PC-3 (cell line): ENCODE measurements around the gene ILF3. TPM values are rescaled to one million over a fixed set of nuclear protein-coding genes. Genes with fewer than 3 reads are reported as not detected.

Experiments used
- ATAC-seq: fragments of 200-7000 bp; cut with Tn5 transposase; 2 replicates; pipeline ENCODE4 v1.9.1; 2020; ENCODE audit warnings: mild to moderate bottlenecking, moderate library complexity
- BruUV-seq: library from RNA; stranded (reverse); fragments of 400-500 nt; replicated peaks from 2 replicates; lab custom pipeline; 2021; lab: Mats Ljungman, UMichigan
- CTCF ChIA-PET: fragments of 300-600 bp; sonication (Branson Sonifier 250); formaldehyde crosslinking; loops from one replicate; lab custom pipeline; 2022; ENCODE audit warnings: antibody characterized with exemption; lab: Charles Lee
- POLR2A ChIA-PET: fragments of 300-600 bp; sonication (Branson Sonifier 250); formaldehyde crosslinking; loops from one replicate; lab custom pipeline; 2022; ENCODE audit warnings: antibody characterized with exemption; ENCODE audit not compliant: unreplicated experiment; lab: Charles Lee
- DNase-seq: peaks from one replicate; pipeline ENCODE4 v3.0.0-alpha.2; 2015
- H2AFZ ChIP-seq: fragments of 300-600 bp; sonication (generic); 2 replicates; pipeline ENCODE4 v1.6.0; 2016; ENCODE audit warnings: antibody characterized with exemption, low read length
- H3F3A ChIP-seq: fragments of 300-600 bp; sonication (generic); one replicate; pipeline ENCODE4 v1.6.0; 2017; ENCODE audit warnings: antibody characterized with exemption, low read length, control low read depth, mild to moderate bottlenecking; ENCODE audit not compliant: unreplicated experiment
- H3K27ac ChIP-seq: fragments of 300-600 bp; sonication (generic); 2 replicates; pipeline ENCODE4 v1.5.1; 2016; ENCODE audit warnings: mild to moderate bottlenecking, low read length
- H3K27me3 ChIP-seq: fragments of 300-600 bp; sonication (generic); 2 replicates; pipeline ENCODE4 v1.6.1; 2016; ENCODE audit warnings: low read length, mixed read lengths
- H3K36me3 ChIP-seq: fragments of 300-600 bp; sonication (generic); 2 replicates; pipeline ENCODE4 v1.6.1; 2016; ENCODE audit warnings: low read depth, mixed run types, low read length, mixed read lengths
- H3K4me1 ChIP-seq: fragments of 300-600 bp; sonication (generic); 2 replicates; pipeline ENCODE4 v1.5.1; 2016; ENCODE audit warnings: low read length; ENCODE audit not compliant: insufficient read depth
- H3K4me2 ChIP-seq: fragments of 300-600 bp; sonication (generic); 2 replicates; pipeline ENCODE4 v1.6.0; 2016; ENCODE audit warnings: low read length
- H3K4me3 ChIP-seq: fragments of 300-600 bp; sonication (generic); 2 replicates; pipeline ENCODE4 v1.5.1; 2016; ENCODE audit warnings: mild to moderate bottlenecking, low read length, mixed read lengths
- H3K79me2 ChIP-seq: fragments of 300-600 bp; sonication (generic); 2 replicates; pipeline ENCODE4 v1.6.1; 2017; ENCODE audit warnings: low read length, mixed read lengths
- H3K9ac ChIP-seq: fragments of 300-600 bp; sonication (generic); 2 replicates; pipeline ENCODE4 v1.6.0; 2016; ENCODE audit warnings: mild to moderate bottlenecking, low read length
- H3K9me2 ChIP-seq: fragments of 300-600 bp; sonication (generic); replicated peaks from 2 replicates; pipeline ENCODE4 v1.6.1; 2016; ENCODE audit warnings: mixed run types, low read length, mixed read lengths
- H3K9me3 ChIP-seq: fragments of 300-600 bp; sonication (generic); 2 replicates; pipeline ENCODE4 v1.6.1; 2016; ENCODE audit warnings: low read length, mixed read lengths
- H4K20me1 ChIP-seq: fragments of 300-600 bp; sonication (generic); 2 replicates; pipeline ENCODE4 v1.6.1; 2016; ENCODE audit warnings: low read length, mixed read lengths
- CTCF ChIP-seq: fragments of 300-600 bp; sonication (generic); conservative IDR thresholded peaks from 2 replicates; pipeline ENCODE4 v1.5.1; 2017; ENCODE audit warnings: antibody characterized with exemption, low read depth, mild to moderate bottlenecking, low read length
- EZH2 ChIP-seq: fragments of 300-600 bp; sonication (generic); IDR thresholded peaks from one replicate; pipeline ENCODE4 v1.6.1; 2017; ENCODE audit warnings: antibody characterized with exemption, mild to moderate bottlenecking, low read length; ENCODE audit not compliant: unreplicated experiment
- EZH2phosphoT487 ChIP-seq: fragments of 300-600 bp; sonication (generic); IDR thresholded peaks from 2 replicates; pipeline ENCODE4 v1.6.1; 2018; ENCODE audit warnings: mild to moderate bottlenecking, antibody characterized with exemption, low read length, borderline replicate concordance
- intact Hi-C: fragments of 100-400 bp; cut with micrococcal nuclease; formaldehyde crosslinking; loops from 2 replicates; pipeline ENCODE4 v1.9.0; 2023
- total RNA-seq: library from RNA; depleted of rRNA; stranded (reverse); fragments of >200 nt; gene quantifications from 2 replicates; pipeline ENCODE4 v1.2.3, GENCODE V29; 2014

Gene ILF3
- total RNA-seq, 1 experiment from 2014 or later = 322 TPM

DNA sequence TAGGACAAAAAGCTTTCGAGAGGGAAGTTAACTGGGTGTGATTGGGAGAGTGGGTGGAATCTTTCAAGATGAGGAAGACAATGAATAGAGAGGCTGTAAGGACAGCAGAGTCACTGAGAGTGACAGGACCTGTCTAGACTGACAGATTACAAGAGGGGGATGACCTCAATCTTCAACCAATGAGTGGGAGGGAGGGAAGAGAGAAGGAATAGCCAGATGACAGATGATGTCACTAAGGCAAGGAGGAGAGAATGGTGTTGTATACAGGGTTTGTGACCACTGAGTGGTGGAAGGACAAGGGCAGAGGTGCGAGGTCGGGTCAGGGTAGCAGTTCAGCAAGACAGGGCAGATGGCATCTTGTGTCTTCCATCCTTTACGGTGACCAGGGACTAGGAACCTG lies 5.8 kb upstream of the ILF3 start:
- no peak overlapping the region for H3K27ac ChIP-seq
- TF ChIP-seq CTCF (no peak), EZH2 (no peak), EZH2phosphoT487 (no peak)
- no peaks in the 10 kb centered on the region for H3K36me3 ChIP-seq
- H3K79me2 ChIP-seq = peaks cover 14% of the 10 kb centered on the region
- H3F3A ChIP-seq = no peaks in the 10 kb centered on the region
- intact Hi-C loops = loop anchor here (10.0 kb wide), 1 partner anchor 174 kb away; no protein-coding TSS in a partner anchor
- no peaks in the 10 kb centered on the region for H3K27me3 ChIP-seq
- no peak overlapping the region for H3K9ac ChIP-seq
- CTCF ChIA-PET = interaction anchor here (2.2 kb wide), 1 partner anchor 67 kb away, joined by 10 read pairs; no protein-coding TSS in a partner anchor
- no TSS peak for BruUV-seq
- no peaks in the 10 kb centered on the region for H4K20me1 ChIP-seq
- H3K4me2 ChIP-seq = no peak overlapping the region
- no peak overlapping the region for H2AFZ ChIP-seq
- H3K9me2 ChIP-seq = no peaks in the 10 kb centered on the region
- no peaks in the 10 kb centered on the region for H3K9me3 ChIP-seq
- POLR2A ChIA-PET = no interaction called here
- no peak overlapping the region for H3K4me3 ChIP-seq
- ATAC-seq (no peak), DNase-seq (no peak)
- peaks cover 3% of the 10 kb centered on the region; the same call in 1 of the 2 replicates for H3K4me1 ChIP-seq

- CTCF ChIA-PET = no interaction called here
- POLR2A ChIA-PET = no interaction called here
Measured at GRCh38 chr19:10651851-10652250, 2.3 kb upstream of the ILF3 start.

More at GRCh38 chr19:10651851-10652250, 2.3 kb upstream of the ILF3 start:
- Histone ChIP-seq H3K27ac (no peak overlapping the region), H3K9ac (no peak overlapping the region), H3K79me2 (peaks cover 43% of the 10 kb centered on the region), H3K4me3 (no peak overlapping the region), H3K4me2 (peak overlapping the region; percentile 99; the same call in 1 of the 2 replicates), H3F3A (no peaks in the 10 kb centered on the region), H3K4me1 (peaks cover 11% of the 10 kb centered on the region), H3K27me3 (no peaks in the 10 kb centered on the region), H3K36me3 (peaks cover 18% of the 10 kb centered on the region), H3K9me2 (no peaks in the 10 kb centered on the region), H3K9me3 (no peaks in the 10 kb centered on the region), H4K20me1 (peaks cover 21% of the 10 kb centered on the region), H2AFZ (no peak overlapping the region)
- DNase-seq (no peak), ATAC-seq (no peak)
- BruUV-seq = no TSS peak
- TF ChIP-seq EZH2 = no peak
- TF ChIP-seq CTCF = no peak
- TF ChIP-seq EZH2phosphoT487 = no peak
- intact Hi-C loops = loop anchor here (2.0 kb wide), 1 partner anchor 185 kb away; the partner anchor contains the start of gene TMED1
